Brain microvascular endothelial cell (primary cell): ENCODE results near the gene COPG2.
A peak's percentile ranks its signal among the peaks of the same experiment; 100 is the strongest.

Experiments
- DNase-seq: peaks from one replicate; pipeline ENCODE4 v3.0.0-alpha.2; 2020
- H3K27ac ChIP-seq: fragments of 250-450 bp; sonication (Bioruptor Pico); 2 replicates; pipeline ENCODE4 v1.5.1; 2020; ENCODE audit warnings: mild to moderate bottlenecking, moderate library complexity
- H3K27me3 ChIP-seq: fragments of 250-450 bp; sonication (Bioruptor Pico); replicated peaks from 2 replicates; pipeline ENCODE4 v1.5.1; 2020; ENCODE audit warnings: mild to moderate bottlenecking
- H3K36me3 ChIP-seq: fragments of 250-450 bp; sonication (Bioruptor Pico); replicated peaks from 2 replicates; pipeline ENCODE4 v1.5.1; 2020; ENCODE audit warnings: mild to moderate bottlenecking
- H3K4me3 ChIP-seq: 2 replicates; pipeline ENCODE4 v1.5.1; 2011; ENCODE audit warnings: low read depth, mild to moderate bottlenecking, control low read depth, low read length, moderate library complexity
- in situ Hi-C: cut with HindIII; loops from 2 replicates; pipeline ENCODE4 v1.10.0; 2017; ENCODE audit warnings: low sequenced_read_pairs, low pct_ligation_motif_present
- TF ChIP-seq, protein P1 (sequence below): IDR thresholded peaks from 2 replicates; pipeline ENCODE4 v1.5.1; 2011; ENCODE audit warnings: low read depth, mild to moderate bottlenecking, moderate library complexity, low read length, control low read depth, inconsistent platforms; ENCODE audit errors: missing control alignments

Gene COPG2

DNA sequence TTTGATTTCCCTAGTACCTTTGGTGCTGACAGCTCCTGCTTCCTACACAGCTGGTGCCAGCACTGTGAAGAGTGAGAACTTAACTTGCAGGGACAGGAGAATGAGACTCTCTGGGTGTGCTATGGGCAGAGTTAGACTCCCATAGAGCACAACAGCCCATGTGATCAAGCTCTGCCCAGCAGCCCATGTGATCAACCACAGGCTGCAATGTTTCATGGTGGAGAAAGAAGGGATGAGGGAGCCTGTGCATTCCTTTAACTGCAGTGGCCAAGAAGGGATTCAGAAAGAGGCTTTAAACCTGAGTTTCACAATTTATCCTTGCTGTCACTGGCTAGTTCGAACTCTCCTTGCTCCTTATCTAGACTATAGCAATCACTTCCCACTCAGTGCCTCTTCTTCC, 186.7 kb downstream of the COPG2 start:
- TF ChIP-seq, protein P1, sequence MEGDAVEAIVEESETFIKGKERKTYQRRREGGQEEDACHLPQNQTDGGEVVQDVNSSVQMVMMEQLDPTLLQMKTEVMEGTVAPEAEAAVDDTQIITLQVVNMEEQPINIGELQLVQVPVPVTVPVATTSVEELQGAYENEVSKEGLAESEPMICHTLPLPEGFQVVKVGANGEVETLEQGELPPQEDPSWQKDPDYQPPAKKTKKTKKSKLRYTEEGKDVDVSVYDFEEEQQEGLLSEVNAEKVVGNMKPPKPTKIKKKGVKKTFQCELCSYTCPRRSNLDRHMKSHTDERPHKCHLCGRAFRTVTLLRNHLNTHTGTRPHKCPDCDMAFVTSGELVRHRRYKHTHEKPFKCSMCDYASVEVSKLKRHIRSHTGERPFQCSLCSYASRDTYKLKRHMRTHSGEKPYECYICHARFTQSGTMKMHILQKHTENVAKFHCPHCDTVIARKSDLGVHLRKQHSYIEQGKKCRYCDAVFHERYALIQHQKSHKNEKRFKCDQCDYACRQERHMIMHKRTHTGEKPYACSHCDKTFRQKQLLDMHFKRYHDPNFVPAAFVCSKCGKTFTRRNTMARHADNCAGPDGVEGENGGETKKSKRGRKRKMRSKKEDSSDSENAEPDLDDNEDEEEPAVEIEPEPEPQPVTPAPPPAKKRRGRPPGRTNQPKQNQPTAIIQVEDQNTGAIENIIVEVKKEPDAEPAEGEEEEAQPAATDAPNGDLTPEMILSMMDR, result no peak
- in situ Hi-C loops, result no loop called here
- no peak for DNase-seq
- Histone ChIP-seq H3K4me3 (no peak overlapping the region), H3K27ac (no peak overlapping the region), H3K36me3 (no peaks in the 10 kb centered on the region), H3K27me3 (no peaks in the 10 kb centered on the region)

DNA sequence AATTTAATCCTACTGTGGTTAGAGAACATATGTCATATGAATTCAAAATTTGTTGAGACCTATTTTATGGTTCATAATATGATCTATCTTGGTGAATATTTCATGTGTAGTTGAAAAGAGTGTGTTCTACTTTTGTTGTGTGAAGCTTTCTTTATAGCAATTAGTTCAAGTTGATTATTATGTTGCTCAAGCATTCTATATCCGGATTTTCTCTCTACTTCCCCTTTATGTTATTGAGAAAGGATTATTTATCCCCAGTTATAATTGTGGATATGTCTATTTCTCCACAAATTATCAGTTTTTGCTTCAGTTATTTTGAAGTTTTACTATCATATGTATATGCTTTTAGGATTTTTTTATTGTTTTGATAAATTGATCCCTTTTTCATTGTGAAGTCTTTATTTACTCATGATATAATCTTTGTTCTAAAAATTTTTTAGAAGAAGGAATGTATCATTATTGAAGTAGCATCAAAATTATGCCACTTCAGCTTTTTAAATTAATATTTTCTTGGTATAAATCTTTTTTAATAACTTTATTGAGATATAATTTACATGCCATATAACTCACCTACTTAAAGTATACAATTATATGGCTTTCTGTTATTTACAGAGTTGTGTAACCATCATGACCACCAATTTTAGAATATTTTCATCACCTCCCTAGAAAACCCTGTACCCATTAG, 188.7 kb downstream of the COPG2 start:
- DNase-seq, result no peak
- in situ Hi-C loops, result no loop called here
- Histone ChIP-seq H3K36me3 (no peaks in the 10 kb centered on the region), H3K4me3 (no peak overlapping the region), H3K27me3 (no peaks in the 10 kb centered on the region), H3K27ac (no peak overlapping the region)
- TF ChIP-seq, protein P1, result no peak

DNA sequence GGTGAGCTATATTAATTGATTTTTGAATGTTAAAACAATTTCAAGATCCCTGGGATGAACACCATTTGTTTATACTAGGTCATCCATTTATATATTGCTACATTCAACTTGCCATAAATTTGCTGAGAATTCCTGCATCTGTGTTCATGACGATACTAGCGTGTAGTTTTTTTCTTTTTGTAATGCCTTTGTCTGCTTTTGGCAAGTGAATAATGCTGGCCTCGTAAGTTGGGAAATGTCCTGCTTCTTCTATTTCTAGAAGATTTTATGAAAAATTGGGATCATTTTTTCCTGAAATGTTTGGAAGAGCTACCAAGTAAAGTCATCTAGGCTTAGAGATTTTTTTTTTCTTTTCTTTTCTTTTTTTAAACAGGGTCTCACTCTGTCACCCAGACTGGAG, 189.6 kb downstream of the COPG2 start:
- Histone ChIP-seq H3K36me3 (no peaks in the 10 kb centered on the region), H3K27ac (no peak overlapping the region), H3K4me3 (no peak overlapping the region), H3K27me3 (no peaks in the 10 kb centered on the region)
- no peak for DNase-seq
- TF ChIP-seq, protein P1, result no peak
- in situ Hi-C loops, result no loop called here

DNA sequence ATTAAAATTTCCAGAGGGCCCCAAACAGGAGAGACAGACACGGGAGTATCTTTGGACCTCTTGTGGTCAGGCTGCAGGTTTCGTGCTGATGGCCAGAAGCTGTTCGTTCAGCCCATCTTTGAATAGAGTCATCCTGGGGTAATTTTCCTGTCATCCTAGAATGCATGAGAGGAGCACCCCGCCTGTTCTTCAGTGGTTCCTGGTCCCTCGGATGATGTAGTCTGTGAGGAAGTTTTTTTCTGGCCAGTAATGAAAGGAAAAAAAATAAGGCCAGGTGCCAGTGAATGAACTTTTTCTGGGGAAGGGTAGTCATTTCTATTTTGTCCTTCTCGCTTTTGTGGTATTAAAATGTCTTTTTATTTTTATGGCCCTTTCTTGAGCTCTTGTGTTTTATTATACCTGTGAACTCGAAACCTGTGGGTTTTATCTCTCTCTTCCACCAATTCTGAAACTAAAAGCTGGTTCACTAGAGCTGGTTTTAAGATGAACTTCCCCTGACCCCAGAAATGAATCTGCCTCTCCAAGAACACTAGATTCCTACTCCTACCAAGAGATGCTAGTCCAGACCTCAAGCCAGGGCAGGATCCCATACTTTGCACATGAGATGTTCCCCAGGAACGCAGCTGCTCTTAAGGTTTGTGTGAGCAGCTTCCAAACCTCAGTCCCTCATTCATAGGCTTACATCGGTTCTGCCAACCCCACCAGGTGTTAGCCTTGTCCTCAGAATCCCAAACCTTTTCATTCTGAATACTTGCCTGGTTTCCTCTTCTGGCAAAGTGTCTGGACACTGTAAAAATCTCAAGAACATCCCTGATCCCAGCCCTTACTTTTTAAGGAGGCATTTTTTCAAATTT, 192.0 kb downstream of the COPG2 start:
- Histone ChIP-seq H3K27me3 (no peaks in the 10 kb centered on the region), H3K27ac (no peak overlapping the region), H3K36me3 (no peaks in the 10 kb centered on the region), H3K4me3 (no peak overlapping the region)
- in situ Hi-C loops, result no loop called here
- TF ChIP-seq, protein P1, result no peak
- DNase-seq, result peak; percentile 49

DNA sequence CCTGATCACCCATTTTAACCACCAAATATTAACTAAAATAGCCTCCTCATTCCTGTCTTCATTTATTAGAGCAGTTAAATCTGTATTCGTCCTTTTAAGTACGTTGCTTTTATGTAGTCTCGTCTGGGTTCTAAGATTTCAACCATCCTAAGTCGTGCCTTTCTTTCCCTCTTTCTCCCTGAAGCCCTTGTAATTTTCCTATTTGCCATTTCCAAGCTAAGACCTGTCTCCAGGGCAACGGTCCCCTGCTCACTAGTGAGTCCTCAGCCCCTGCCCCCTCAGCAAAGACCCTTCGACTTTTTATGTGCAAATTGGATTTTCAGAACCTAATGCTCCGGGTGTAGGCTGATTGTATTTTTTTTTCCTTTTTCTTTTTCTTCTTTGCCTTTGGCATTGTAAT, 192.8 kb downstream of the COPG2 start:
- no peaks in the 10 kb centered on the region for H3K36me3 ChIP-seq
- no peak for DNase-seq

More for the DNA sequence above, 192.8 kb downstream of the COPG2 start:
- H3K27ac ChIP-seq, result no peak overlapping the region
- no peaks in the 10 kb centered on the region for H3K27me3 ChIP-seq
- H3K4me3 ChIP-seq, result no peak overlapping the region
- TF ChIP-seq, protein P1, result no peak
- in situ Hi-C loops, result no loop called here
